Caco-2 (cell line): Measurements from ENCODE around the gene KCNN3. TPM values are rescaled to one million over a fixed set of nuclear protein-coding genes. Genes with fewer than 3 reads are reported as not detected.
"Not testable (repeated sequence)": the region's sequence is repeated elsewhere in the genome, so short reads cannot be mapped to it uniquely, and the experiment has no call there.

Source experiments
- BruUV-seq: library from RNA; stranded (reverse); fragments of 400-500 nt; replicated peaks from 2 replicates; lab custom pipeline; 2021; lab: Mats Ljungman, UMichigan
- CTCF ChIA-PET: fragments of 300-600 bp; sonication (Branson Sonifier 250); formaldehyde crosslinking; loops from one replicate; lab custom pipeline; 2022; ENCODE audit warnings: antibody characterized with exemption; lab: Charles Lee
- POLR2A ChIA-PET: fragments of 300-600 bp; sonication (Branson Sonifier 250); formaldehyde crosslinking; loops from one replicate; lab custom pipeline; 2022; ENCODE audit warnings: antibody characterized with exemption; lab: Charles Lee
- DNase-seq, 2 experiments: peaks; one replicate each; pipeline versions ENCODE4 v3.0.0 to v3.0.0-alpha.2; 2020 to 2022
- H3K27me3 ChIP-seq: replicated peaks from 2 replicates; pipeline ENCODE4 v1.6.0; 2011; ENCODE audit warnings: low read length; ENCODE audit not compliant: control insufficient read depth, insufficient read depth
- H3K36me3 ChIP-seq: 2 replicates; pipeline ENCODE4 v1.5.1; 2011; ENCODE audit warnings: low read length; ENCODE audit not compliant: control insufficient read depth, insufficient read depth
- H3K4me1 ChIP-seq: fragments of 250-450 bp; sonication (Bioruptor Pico); 2 replicates; pipeline ENCODE4 v1.5.1; 2020; ENCODE audit warnings: mild to moderate bottlenecking
- H3K4me3 ChIP-seq: 2 replicates; pipeline ENCODE4 v1.5.1; 2011; ENCODE audit warnings: low read depth, mild to moderate bottlenecking, control low read depth, low read length
- H3K9me3 ChIP-seq: fragments of 250-450 bp; sonication (Bioruptor Pico); 2 replicates; pipeline ENCODE4 v1.5.1; 2020; ENCODE audit warnings: mild to moderate bottlenecking, moderate library complexity
- H3K27ac Mint-ChIP-seq: one replicate; pipeline ENCODE4 v1.8.0; 2022; ENCODE audit warnings: mixed read lengths; ENCODE audit not compliant: unreplicated experiment
- H3K27me3 Mint-ChIP-seq: one replicate; pipeline ENCODE4 v1.8.0; 2022; ENCODE audit warnings: mixed read lengths; ENCODE audit not compliant: insufficient read depth, unreplicated experiment
- H3K36me3 Mint-ChIP-seq: one replicate; pipeline ENCODE4 v1.8.0; 2022; ENCODE audit warnings: mild to moderate bottlenecking, mixed read lengths; ENCODE audit not compliant: insufficient read depth, unreplicated experiment
- H3K4me1 Mint-ChIP-seq: one replicate; pipeline ENCODE4 v1.8.0; 2022; ENCODE audit warnings: low read depth, mixed read lengths; ENCODE audit not compliant: unreplicated experiment
- H3K4me3 Mint-ChIP-seq: one replicate; pipeline ENCODE4 v1.8.0; 2022; ENCODE audit warnings: mild to moderate bottlenecking, moderate library complexity, mixed read lengths; ENCODE audit not compliant: unreplicated experiment
- H3K9me3 Mint-ChIP-seq: one replicate; pipeline ENCODE4 v1.8.0; 2022; ENCODE audit warnings: mixed read lengths; ENCODE audit not compliant: unreplicated experiment
- intact Hi-C: fragments of 100-400 bp; cut with micrococcal nuclease; formaldehyde crosslinking; loops from one replicate; pipeline ENCODE4 v1.10.0; 2022; ENCODE audit not compliant: unreplicated experiment
- total RNA-seq: library from RNA; stranded (reverse); gene quantifications from 2 replicates; pipeline ENCODE4 v1.2.3, GENCODE V29; 2022
- TF ChIP-seq, protein P1 (sequence below), 2 experiments: fragments of 200-600 bp in 1 of 2; IDR thresholded peaks; 1 replicate in 1 of 2; 2 replicates in 1 of 2; pipeline versions ENCODE4 v1.5.1 to v1.8.0; 2011 to 2022; ENCODE audit warnings: antibody characterized with exemption in 1 of 2, control low read depth in 1 of 2, inconsistent platforms in 1 of 2, low read depth in 1 of 2, low read length in 1 of 2, mild to moderate bottlenecking in 1 of 2, moderate library complexity in 1 of 2; ENCODE audit not compliant: insufficient read depth in 1 of 2, severe bottlenecking in 1 of 2, unreplicated experiment in 1 of 2

The KCNN3 gene
- total RNA-seq, 1 experiment from 2014 or later, result 0.05 TPM

DNA sequence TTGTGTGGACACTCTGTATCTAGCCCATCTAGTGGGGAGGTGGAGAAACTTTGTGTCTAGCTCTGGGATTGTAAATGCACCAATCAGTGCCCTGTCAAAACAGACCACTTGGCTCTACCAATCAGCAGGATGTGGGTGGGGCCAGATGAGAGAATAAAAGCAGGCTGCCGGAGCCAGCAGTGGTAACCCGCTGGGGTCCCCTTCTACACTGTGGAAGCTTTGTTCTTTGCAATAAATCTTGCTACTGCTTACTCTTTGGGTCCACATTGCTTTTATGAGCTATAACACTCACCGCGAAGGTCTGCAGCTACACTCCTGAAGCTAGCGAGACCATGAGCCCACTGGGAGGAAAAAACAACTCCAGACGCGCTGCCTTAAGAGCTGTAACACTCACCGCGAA is 198.7 kb downstream of the KCNN3 start:
- H3K9me3 Mint-ChIP-seq, H3K36me3 ChIP-seq, H3K27ac Mint-ChIP-seq, H3K4me3 ChIP-seq, H3K4me1 Mint-ChIP-seq, H3K4me3 Mint-ChIP-seq, intact Hi-C loops, H3K36me3 Mint-ChIP-seq, H3K27me3 Mint-ChIP-seq, DNase-seq, POLR2A ChIA-PET, H3K27me3 ChIP-seq, H3K9me3 ChIP-seq, H3K4me1 ChIP-seq, BruUV-seq: not testable (repeated sequence)
- CTCF ChIA-PET, result interaction anchor here (1.2 kb wide), 1 partner anchor 207 kb away, joined by 5 read pairs; no protein-coding TSS in a partner anchor

DNA sequence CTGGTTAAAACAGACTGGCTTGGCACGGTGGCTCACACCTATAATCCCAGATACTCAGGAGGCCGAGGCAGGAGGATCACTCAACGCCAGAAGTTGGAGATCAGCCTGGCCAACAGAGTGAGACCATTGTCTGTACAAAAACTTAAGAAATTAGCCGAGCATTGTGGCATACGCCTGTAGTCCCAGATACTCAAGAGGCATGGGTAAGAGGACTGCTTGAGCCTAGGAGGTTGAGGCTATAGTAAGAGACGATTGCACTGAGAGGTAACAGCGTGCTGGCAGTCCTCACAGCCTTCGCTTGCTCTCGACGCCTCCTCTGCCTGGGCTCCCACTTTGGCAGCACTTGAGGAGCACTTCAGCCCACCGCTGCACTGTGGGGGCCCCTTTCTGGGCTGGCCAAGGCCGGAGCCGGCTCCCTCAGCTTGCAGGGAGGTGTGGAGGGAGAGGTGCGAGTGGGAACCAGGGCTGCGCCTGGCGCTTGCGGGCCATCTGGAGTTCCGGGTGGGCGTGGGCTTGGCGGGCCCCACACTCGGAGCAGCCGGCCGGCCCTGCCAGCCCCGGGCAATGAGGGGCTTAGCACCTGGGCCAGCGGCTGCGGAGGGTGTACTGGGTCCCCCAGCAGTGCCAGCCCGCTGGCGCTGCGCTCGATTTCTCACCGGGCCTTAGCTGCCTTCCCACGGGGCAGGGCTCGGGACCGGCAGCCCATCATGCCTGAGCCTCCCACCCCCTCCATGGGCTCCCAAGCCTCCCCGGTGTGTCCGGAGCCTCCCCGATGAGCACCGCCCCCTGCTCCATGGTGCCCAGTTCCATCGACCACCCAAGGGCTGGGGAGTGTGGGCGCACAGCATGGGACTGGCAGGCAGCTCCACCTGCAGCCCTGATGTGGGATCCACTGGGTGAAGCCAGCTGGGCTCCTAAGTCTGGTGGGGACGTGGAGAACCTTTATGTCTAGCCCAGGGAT is 199.5 kb downstream of the KCNN3 start:
- POLR2A ChIA-PET, H3K27me3 Mint-ChIP-seq, H3K9me3 Mint-ChIP-seq, H3K4me3 Mint-ChIP-seq, H3K4me3 ChIP-seq, H3K4me1 ChIP-seq, BruUV-seq, H3K27me3 ChIP-seq, DNase-seq, H3K27ac Mint-ChIP-seq, intact Hi-C loops, H3K36me3 Mint-ChIP-seq, H3K9me3 ChIP-seq, H3K4me1 Mint-ChIP-seq, H3K36me3 ChIP-seq: not testable (repeated sequence)
- CTCF ChIA-PET, result interaction anchor here (0.5 to 2.5 kb wide), 9 partner anchors 55 to 1067 kb away, joined by 3 to 17 read pairs (median 3); partner anchors contain the start of genes KCNN3 and PMVK

DNA sequence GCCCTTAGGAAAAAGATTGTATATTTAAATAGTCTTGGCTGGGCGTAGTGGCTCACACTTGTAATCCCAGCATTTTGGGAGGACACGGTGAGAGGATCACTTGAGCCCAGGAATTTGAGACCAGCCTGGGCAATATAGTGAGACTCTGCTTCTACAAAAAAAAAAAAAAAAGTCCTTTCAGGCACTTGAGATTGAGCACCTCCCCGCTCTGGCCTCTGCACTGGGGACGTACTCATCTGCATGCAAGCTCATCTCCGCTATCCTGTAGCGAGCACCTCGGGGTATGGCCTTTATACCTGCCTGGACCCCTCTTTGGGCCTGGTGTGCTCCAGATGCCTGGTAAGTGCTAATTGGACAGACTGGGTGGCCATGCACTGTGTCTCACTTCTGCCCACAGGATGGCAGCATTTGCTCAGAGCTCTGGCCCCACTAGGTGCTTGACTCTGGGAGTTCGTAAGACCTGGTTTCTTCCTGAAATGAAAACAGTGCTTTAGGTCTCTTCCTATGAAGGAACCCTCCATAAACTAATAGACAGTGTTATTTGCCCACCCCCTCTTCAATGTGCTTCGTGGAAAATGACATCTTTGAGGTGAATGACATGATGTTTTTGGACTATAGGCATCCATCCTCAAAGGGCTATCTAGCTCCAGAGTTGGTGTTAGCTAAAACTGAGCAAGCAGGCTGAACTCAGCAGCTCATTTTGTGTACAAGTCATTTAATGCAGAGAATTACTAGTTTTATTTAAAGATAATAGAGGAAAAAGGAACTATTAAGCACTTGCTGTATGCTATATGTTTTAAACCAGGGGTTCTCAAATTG is 200.4 kb downstream of the KCNN3 start:
- ChIA-PET POLR2A (no interaction called here), CTCF (interaction anchor here (0.5 to 2.5 kb wide), 8 partner anchors 56 to 1067 kb away, joined by 3 to 17 read pairs (median 3); partner anchors contain the start of genes KCNN3 and PMVK)
- Mint-ChIP-seq H3K4me3 (no peak overlapping the region), H3K27me3 (peaks cover 3% of the 10 kb centered on the region), H3K27ac (no peak overlapping the region), H3K9me3 (no peaks in the 10 kb centered on the region), H3K4me1 (no peaks in the 10 kb centered on the region), H3K36me3 (no peaks in the 10 kb centered on the region)
- H3K36me3 ChIP-seq, result no peaks in the 10 kb centered on the region
- BruUV-seq, result no TSS peak
- no peaks in the 10 kb centered on the region for H3K9me3 ChIP-seq
- TF ChIP-seq, protein P1, sequence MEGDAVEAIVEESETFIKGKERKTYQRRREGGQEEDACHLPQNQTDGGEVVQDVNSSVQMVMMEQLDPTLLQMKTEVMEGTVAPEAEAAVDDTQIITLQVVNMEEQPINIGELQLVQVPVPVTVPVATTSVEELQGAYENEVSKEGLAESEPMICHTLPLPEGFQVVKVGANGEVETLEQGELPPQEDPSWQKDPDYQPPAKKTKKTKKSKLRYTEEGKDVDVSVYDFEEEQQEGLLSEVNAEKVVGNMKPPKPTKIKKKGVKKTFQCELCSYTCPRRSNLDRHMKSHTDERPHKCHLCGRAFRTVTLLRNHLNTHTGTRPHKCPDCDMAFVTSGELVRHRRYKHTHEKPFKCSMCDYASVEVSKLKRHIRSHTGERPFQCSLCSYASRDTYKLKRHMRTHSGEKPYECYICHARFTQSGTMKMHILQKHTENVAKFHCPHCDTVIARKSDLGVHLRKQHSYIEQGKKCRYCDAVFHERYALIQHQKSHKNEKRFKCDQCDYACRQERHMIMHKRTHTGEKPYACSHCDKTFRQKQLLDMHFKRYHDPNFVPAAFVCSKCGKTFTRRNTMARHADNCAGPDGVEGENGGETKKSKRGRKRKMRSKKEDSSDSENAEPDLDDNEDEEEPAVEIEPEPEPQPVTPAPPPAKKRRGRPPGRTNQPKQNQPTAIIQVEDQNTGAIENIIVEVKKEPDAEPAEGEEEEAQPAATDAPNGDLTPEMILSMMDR (IDR thresholded peaks at IDR 0.05; ENCODE audit: insufficient read depth in 1 of 2, low read depth in 1 of 2, low read length in 1 of 2, severe bottlenecking in 1 of 2, unreplicated experiment in 1 of 2), result peak; percentile 77 to 87
- DNase-seq, result peak; percentile 74 to 75
- intact Hi-C loops, result loop anchor here (1.0 to 10.0 kb wide), 6 partner anchors 80 to 415 kb away; partner anchors contain the start of gene UBE2Q1
- H3K4me3 ChIP-seq, result no peak overlapping the region
- no peaks in the 10 kb centered on the region for H3K27me3 ChIP-seq
- H3K4me1 ChIP-seq, result no peaks in the 10 kb centered on the region
